ENCODE data around the gene NKIRAS1. TPM values are rescaled to one million over a fixed set of nuclear protein-coding genes. Genes with fewer than 3 reads are reported as not detected.
"Not testable (repeated sequence)": the region's sequence is repeated elsewhere in the genome, so short reads cannot be mapped to it uniquely, and the experiment has no call there.

The NKIRAS1 gene
- total RNA-seq, 2 experiments from 2014 or later = 3.2 to 3.8 TPM

DNA sequence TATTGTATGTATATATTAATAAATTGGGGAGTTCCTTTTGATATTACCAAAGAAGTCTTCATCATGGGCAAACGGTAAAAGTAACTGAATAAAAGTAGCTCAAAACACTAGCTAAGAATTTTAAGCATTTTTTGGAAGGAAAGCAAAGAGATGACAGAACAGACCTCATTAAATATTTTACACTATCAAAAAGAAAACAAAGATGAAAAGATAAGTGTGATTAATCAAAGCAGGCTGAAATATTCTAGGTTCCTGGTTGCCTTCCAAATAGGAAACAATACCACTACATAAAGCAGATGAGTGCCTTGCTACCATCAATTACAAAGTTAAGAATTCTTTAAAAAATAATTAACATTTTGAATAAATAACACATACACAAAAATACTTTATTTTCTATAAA, 3.6 kb downstream of the NKIRAS1 start:
- Histone ChIP-seq H3K4me3 (ENCODE audit: low read length) (no peak overlapping the region), H3K27ac (ENCODE audit: low read depth in 1 of 2, low read length in 2 of 2) (no peak overlapping the region), H3K36me3 (ENCODE audit: insufficient read depth, low read length) (peaks cover 12% of the 10 kb centered on the region), H3K4me1 (ENCODE audit: insufficient read depth, low read length) (peaks cover 18% of the 10 kb centered on the region), H3K9me3 (ENCODE audit: control insufficient read depth in 1 of 2, insufficient read depth in 1 of 2, low read length in 2 of 2) (no peaks in the 10 kb centered on the region), H3K27me3 (ENCODE audit: control insufficient read depth in 1 of 2, insufficient read depth in 2 of 2, low read length in 2 of 2) (no peaks in the 10 kb centered on the region)
- no peak overlapping the region for H3K27ac Mint-ChIP-seq
- intact Hi-C loops (cut with DNase I, micrococcal nuclease) = loop anchor here in 1 of 2 experiments (10.0 kb wide), 1 partner anchor 1872 kb away; the partner anchor contains the start of gene NGLY1
- H3K9me3 Mint-ChIP-seq = no peaks in the 10 kb centered on the region
- CTCF ChIA-PET = interaction anchor here (0.7 kb wide), 1 partner anchor 14 kb away, joined by 3 read pairs; no protein-coding TSS in a partner anchor
- no peak overlapping the region for H3K4me3 Mint-ChIP-seq
- POLR2A ChIA-PET = no interaction called here
- peaks cover 37% of the 10 kb centered on the region for H3K4me1 Mint-ChIP-seq (ENCODE audit: low read depth)
- no peak for DNase-seq
- peaks cover 38% of the 10 kb centered on the region for H3K36me3 Mint-ChIP-seq (ENCODE audit: low read depth)
- ATAC-seq (ENCODE audit: poor library complexity) = no peak
- no peak for TF ChIP-seq CTCF (IDR thresholded peaks at IDR 0.05)
- H3K27me3 Mint-ChIP-seq = no peaks in the 10 kb centered on the region

DNA sequence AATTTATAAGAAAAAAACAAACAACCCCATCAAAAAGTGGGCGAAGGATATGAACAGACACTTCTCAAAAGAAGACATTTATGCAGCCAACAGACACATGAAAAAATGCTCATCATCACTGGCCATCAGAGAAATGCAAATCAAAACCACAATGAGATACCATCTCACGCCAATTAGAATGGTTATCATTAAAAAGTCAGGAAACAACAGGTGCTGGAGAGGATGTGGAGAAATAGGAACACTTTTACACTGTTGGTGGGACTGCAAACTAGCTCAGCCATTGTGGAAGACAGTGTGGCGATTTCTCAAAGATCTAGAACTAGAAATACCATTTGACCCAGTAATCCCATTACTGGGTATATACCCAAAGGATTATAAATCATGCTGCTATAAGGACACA, 4.5 kb downstream of the NKIRAS1 start:
- intact Hi-C loops (cut with DNase I, micrococcal nuclease) = loop anchor here in 1 of 2 experiments (10.0 kb wide), 1 partner anchor 1872 kb away; the partner anchor contains the start of gene NGLY1
- H3K27ac ChIP-seq (ENCODE audit: low read depth in 1 of 2, low read length in 2 of 2); H3K27me3 ChIP-seq (ENCODE audit: control insufficient read depth in 1 of 2, insufficient read depth in 2 of 2, low read length in 2 of 2); H3K4me3 Mint-ChIP-seq; H3K36me3 ChIP-seq (ENCODE audit: insufficient read depth, low read length); H3K27me3 Mint-ChIP-seq; H3K9me3 Mint-ChIP-seq; H3K4me3 ChIP-seq (ENCODE audit: low read length); H3K9me3 ChIP-seq (ENCODE audit: control insufficient read depth in 1 of 2, insufficient read depth in 1 of 2, low read length in 2 of 2); POLR2A ChIA-PET; DNase-seq; H3K27ac Mint-ChIP-seq; CTCF ChIA-PET; ATAC-seq (ENCODE audit: poor library complexity): not testable (repeated sequence)
- H3K4me1 Mint-ChIP-seq (ENCODE audit: low read depth) = peaks cover 29% of the 10 kb centered on the region
- peaks cover 13% of the 10 kb centered on the region for H3K4me1 ChIP-seq (ENCODE audit: insufficient read depth, low read length)
- peaks cover 37% of the 10 kb centered on the region for H3K36me3 Mint-ChIP-seq (ENCODE audit: low read depth)

- Mint-ChIP-seq H3K4me1 (ENCODE audit: low read depth) (peaks cover 22% of the 10 kb centered on the region), H3K27me3 (no peaks in the 10 kb centered on the region), H3K4me3 (no peak overlapping the region), H3K27ac (no peak overlapping the region), H3K9me3 (no peaks in the 10 kb centered on the region), H3K36me3 (ENCODE audit: low read depth) (peaks cover 36% of the 10 kb centered on the region)
- no peaks in the 10 kb centered on the region for H3K9me3 ChIP-seq (ENCODE audit: control insufficient read depth in 1 of 2, insufficient read depth in 1 of 2, low read length in 2 of 2)
- no peak for TF ChIP-seq CTCF (IDR thresholded peaks at IDR 0.05)
- no peak for ATAC-seq (ENCODE audit: poor library complexity)
- intact Hi-C loops (cut with DNase I, micrococcal nuclease) = loop anchor here in 1 of 2 experiments (10.0 kb wide), 1 partner anchor 1873 kb away; the partner anchor contains the start of gene NGLY1
- DNase-seq = no peak
- ChIA-PET CTCF (no interaction called here), POLR2A (no interaction called here)
- peaks cover 10% of the 10 kb centered on the region for H3K4me1 ChIP-seq (ENCODE audit: insufficient read depth, low read length)
- peaks cover 8% of the 10 kb centered on the region for H3K36me3 ChIP-seq (ENCODE audit: insufficient read depth, low read length)
- no peak overlapping the region for H3K27ac ChIP-seq (ENCODE audit: low read depth in 1 of 2, low read length in 2 of 2)
- no peak overlapping the region for H3K4me3 ChIP-seq (ENCODE audit: low read length)
- H3K27me3 ChIP-seq (ENCODE audit: control insufficient read depth in 1 of 2, insufficient read depth in 2 of 2, low read length in 2 of 2) = no peaks in the 10 kb centered on the region
Measured at GRCh38 chr3:23911397-23911796, 5.4 kb downstream of the NKIRAS1 start.

DNA sequence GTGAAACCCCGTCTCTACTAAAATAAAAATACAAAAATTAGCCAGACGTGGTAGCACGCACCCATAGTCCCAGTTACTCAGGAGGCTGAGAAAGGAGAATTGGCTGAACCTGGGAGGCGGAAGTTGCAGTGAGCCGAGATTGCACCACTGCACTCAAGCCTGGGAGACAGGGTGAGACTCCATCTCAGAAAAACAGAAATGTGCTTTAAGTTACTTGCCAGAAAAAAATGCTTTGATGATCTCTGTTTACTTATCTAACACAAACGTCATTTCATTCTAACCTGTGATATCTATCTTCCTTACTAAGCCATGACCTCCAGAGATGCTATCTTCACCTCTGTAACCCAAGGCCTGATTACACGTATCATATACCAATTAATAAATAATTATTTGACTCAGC, 7.4 kb downstream of the NKIRAS1 start:
- no peak overlapping the region for H3K27ac Mint-ChIP-seq
- H3K4me3 ChIP-seq (ENCODE audit: low read length) = no peak overlapping the region
- no peaks in the 10 kb centered on the region for H3K27me3 ChIP-seq (ENCODE audit: control insufficient read depth in 1 of 2, insufficient read depth in 2 of 2, low read length in 2 of 2)
- no peaks in the 10 kb centered on the region for H3K4me1 ChIP-seq (ENCODE audit: insufficient read depth, low read length)
- ChIA-PET POLR2A (interaction anchor here (1.5 kb wide), 1 partner anchor 8 kb away, joined by 3 read pairs; the partner anchor contains the start of genes NKIRAS1 and RPL15), CTCF (interaction anchor here (0.7 kb wide), 1 partner anchor 25 kb away, joined by 4 read pairs; no protein-coding TSS in a partner anchor)
- H3K9me3 ChIP-seq (ENCODE audit: control insufficient read depth in 1 of 2, insufficient read depth in 1 of 2, low read length in 2 of 2) = no peaks in the 10 kb centered on the region
- DNase-seq (no peak), ATAC-seq (ENCODE audit: poor library complexity) (no peak)
- intact Hi-C loops (cut with DNase I, micrococcal nuclease) = no loop called here
- peaks cover 8% of the 10 kb centered on the region for H3K36me3 ChIP-seq (ENCODE audit: insufficient read depth, low read length)
- H3K27me3 Mint-ChIP-seq = no peaks in the 10 kb centered on the region
- no peak for TF ChIP-seq CTCF (IDR thresholded peaks at IDR 0.05)
- no peak overlapping the region for H3K27ac ChIP-seq (ENCODE audit: low read depth in 1 of 2, low read length in 2 of 2)
- peaks cover 54% of the 10 kb centered on the region for H3K36me3 Mint-ChIP-seq (ENCODE audit: low read depth)
- no peaks in the 10 kb centered on the region for H3K9me3 Mint-ChIP-seq
- no peak overlapping the region for H3K4me3 Mint-ChIP-seq
- H3K4me1 Mint-ChIP-seq (ENCODE audit: low read depth) = peaks cover 7% of the 10 kb centered on the region
